Prostate gland (tissue), 2 donors: Measurements from ENCODE around the gene FANCE.

Source experiments
- POLR2A ChIP-seq: fragments of 450-650 bp; IDR thresholded peaks from one replicate; pipeline ENCODE4 v1.6.1; 2016; ENCODE audit warnings: antibody characterized with exemption, mild to moderate bottlenecking
- POLR2AphosphoS5 ChIP-seq: sonication (generic); formaldehyde crosslinking; IDR thresholded peaks from one replicate; pipeline ENCODE4 v1.6.1; 2017; ENCODE audit warnings: antibody characterized with exemption
- TF ChIP-seq, protein P1 (sequence below), 4 experiments: fragments of 200-600 bp in 2 of 4; fragments of 450-650 bp in 2 of 4; sonication (generic) in 2 of 4; IDR thresholded peaks; 1 replicate in 3 of 4; 2 replicates in 1 of 4; pipeline ENCODE4 v1.5.1; 2016 to 2019; ENCODE audit warnings: antibody characterized with exemption in 4 of 4, mild to moderate bottlenecking in 2 of 4, moderate library complexity in 2 of 4

DNA sequence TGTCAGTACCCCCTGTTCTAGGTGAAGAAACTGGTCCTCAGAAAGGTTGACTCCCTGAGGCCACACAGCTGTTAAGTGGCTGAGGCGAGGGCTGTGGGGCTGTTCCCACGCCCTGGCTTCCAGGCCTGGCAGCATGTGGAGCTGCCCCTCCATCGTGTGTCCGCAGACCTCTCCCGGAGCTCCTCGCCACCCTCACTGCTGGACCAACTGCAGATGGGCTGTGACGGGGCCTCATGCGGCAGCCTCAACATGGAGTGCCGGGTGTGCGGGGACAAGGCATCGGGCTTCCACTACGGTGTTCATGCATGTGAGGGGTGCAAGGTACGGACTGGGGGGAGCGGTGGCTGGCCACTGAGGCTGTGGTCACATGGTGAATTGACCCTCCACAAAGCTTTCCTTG lies 32.2 kb upstream of the FANCE start:
- TF ChIP-seq, protein P1, sequence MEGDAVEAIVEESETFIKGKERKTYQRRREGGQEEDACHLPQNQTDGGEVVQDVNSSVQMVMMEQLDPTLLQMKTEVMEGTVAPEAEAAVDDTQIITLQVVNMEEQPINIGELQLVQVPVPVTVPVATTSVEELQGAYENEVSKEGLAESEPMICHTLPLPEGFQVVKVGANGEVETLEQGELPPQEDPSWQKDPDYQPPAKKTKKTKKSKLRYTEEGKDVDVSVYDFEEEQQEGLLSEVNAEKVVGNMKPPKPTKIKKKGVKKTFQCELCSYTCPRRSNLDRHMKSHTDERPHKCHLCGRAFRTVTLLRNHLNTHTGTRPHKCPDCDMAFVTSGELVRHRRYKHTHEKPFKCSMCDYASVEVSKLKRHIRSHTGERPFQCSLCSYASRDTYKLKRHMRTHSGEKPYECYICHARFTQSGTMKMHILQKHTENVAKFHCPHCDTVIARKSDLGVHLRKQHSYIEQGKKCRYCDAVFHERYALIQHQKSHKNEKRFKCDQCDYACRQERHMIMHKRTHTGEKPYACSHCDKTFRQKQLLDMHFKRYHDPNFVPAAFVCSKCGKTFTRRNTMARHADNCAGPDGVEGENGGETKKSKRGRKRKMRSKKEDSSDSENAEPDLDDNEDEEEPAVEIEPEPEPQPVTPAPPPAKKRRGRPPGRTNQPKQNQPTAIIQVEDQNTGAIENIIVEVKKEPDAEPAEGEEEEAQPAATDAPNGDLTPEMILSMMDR (IDR thresholded peaks at IDR 0.05) = no peak
- TF ChIP-seq POLR2A (no peak), POLR2AphosphoS5 (no peak)
